ENCODE results near the gene RPP25. TPM values are rescaled to one million over a fixed set of nuclear protein-coding genes. Genes with fewer than 3 reads are reported as not detected.

The RPP25 gene
- total and polyA plus RNA-seq, 2 of the 13 experiments (the other 11 are each of a cell fraction or from before 2014, with no cell fraction given) = 0.05 to 0.11 TPM

DNA sequence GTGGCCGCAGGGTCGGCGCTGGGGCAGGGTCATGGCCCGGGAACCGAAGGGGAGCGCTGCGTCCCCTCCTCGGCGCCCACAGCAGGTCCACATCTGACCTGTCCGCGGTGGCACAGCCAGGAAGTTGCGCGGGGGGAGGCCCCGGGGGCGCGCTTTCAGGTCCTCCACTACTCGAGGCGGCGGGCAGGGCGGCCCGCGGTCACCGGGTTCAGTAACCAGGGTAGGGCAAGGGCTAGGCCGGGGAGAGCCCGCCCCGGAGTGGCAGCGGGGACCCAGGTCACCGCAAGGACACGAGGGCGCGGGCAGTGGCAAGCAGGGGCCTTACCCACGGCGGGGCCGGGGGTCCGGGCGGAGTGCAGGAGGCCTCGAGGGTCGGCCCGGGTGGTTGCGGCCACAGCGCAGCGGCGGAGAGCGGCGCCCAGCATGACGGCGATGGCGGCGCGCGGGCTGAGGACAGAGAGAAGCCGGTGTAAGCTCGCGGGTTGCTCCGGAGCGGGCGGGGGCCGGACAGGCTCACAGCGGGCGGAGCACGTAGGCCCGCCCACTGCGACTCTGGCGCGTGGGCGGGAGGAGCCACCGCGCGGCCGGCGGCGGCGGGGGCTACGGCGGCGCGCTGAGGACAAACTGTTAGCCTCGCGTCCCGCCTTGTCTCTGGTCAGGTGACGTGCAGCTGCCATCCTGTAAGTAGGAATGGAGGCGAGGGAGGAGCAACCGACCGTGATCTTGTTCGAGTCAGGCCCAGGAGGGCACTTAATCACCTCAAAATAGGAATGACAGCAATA, 18.8 kb downstream of the RPP25 start, which contains the start of gene COX5A (continued):
- TF ChIP-seq, protein P1, sequence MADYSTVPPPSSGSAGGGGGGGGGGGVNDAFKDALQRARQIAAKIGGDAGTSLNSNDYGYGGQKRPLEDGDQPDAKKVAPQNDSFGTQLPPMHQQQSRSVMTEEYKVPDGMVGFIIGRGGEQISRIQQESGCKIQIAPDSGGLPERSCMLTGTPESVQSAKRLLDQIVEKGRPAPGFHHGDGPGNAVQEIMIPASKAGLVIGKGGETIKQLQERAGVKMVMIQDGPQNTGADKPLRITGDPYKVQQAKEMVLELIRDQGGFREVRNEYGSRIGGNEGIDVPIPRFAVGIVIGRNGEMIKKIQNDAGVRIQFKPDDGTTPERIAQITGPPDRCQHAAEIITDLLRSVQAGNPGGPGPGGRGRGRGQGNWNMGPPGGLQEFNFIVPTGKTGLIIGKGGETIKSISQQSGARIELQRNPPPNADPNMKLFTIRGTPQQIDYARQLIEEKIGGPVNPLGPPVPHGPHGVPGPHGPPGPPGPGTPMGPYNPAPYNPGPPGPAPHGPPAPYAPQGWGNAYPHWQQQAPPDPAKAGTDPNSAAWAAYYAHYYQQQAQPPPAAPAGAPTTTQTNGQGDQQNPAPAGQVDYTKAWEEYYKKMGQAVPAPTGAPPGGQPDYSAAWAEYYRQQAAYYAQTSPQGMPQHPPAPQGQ (CRISPR knock-in tag; IDR thresholded peaks at IDR 0.05; ENCODE audit: borderline replicate concordance) = no peak
- TF ChIP-seq U2AF1 (optimal IDR thresholded peaks at IDR 0.05; ENCODE audit: low read depth, low read length) = no peak
- TF ChIP-seq ZNF253 (CRISPR knock-in tag; IDR thresholded peaks at IDR 0.05; ENCODE audit: borderline replicate concordance) = no peak
- TF ChIP-seq, protein P2, sequence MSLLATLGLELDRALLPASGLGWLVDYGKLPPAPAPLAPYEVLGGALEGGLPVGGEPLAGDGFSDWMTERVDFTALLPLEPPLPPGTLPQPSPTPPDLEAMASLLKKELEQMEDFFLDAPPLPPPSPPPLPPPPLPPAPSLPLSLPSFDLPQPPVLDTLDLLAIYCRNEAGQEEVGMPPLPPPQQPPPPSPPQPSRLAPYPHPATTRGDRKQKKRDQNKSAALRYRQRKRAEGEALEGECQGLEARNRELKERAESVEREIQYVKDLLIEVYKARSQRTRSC (CRISPR knock-in tag; IDR thresholded peaks at IDR 0.05; ENCODE audit: low read depth) = 0 out of 2 replicates have a peak, but pooled peaks have one; percentile 33
- no peak for TF ChIP-seq SIN3B (IDR thresholded peaks at IDR 0.05; ENCODE audit: low read length)
- TF ChIP-seq, protein P3, sequence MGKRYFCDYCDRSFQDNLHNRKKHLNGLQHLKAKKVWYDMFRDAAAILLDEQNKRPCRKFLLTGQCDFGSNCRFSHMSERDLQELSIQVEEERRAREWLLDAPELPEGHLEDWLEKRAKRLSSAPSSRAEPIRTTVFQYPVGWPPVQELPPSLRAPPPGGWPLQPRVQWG (CRISPR knock-in tag; IDR thresholded peaks at IDR 0.05; ENCODE audit: borderline replicate concordance, low read depth) = no peak
- TF ChIP-seq KLF16 (CRISPR knock-in tag; IDR thresholded peaks at IDR 0.05) = peak in 1 of 2 experiments; percentile 41; a peak in 2 of 4 replicates
- TF ChIP-seq, protein P4, sequence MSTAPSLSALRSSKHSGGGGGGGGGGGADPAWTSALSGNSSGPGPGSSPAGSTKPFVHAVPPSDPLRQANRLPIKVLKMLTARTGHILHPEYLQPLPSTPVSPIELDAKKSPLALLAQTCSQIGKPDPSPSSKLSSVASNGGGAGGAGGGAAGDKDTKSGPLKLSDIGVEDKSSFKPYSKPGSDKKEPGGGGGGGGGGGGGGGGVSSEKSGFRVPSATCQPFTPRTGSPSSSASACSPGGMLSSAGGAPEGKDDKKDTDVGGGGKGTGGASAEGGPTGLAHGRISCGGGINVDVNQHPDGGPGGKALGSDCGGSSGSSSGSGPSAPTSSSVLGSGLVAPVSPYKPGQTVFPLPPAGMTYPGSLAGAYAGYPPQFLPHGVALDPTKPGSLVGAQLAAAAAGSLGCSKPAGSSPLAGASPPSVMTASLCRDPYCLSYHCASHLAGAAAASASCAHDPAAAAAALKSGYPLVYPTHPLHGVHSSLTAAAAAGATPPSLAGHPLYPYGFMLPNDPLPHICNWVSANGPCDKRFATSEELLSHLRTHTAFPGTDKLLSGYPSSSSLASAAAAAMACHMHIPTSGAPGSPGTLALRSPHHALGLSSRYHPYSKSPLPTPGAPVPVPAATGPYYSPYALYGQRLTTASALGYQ (CRISPR knock-in tag; IDR thresholded peaks at IDR 0.05) = peak; percentile 56; the same call in 1 of the 2 replicates
- TF ChIP-seq SIX4 (CRISPR knock-in tag; IDR thresholded peaks at IDR 0.05) = no peak
- TF ChIP-seq, protein P5, sequence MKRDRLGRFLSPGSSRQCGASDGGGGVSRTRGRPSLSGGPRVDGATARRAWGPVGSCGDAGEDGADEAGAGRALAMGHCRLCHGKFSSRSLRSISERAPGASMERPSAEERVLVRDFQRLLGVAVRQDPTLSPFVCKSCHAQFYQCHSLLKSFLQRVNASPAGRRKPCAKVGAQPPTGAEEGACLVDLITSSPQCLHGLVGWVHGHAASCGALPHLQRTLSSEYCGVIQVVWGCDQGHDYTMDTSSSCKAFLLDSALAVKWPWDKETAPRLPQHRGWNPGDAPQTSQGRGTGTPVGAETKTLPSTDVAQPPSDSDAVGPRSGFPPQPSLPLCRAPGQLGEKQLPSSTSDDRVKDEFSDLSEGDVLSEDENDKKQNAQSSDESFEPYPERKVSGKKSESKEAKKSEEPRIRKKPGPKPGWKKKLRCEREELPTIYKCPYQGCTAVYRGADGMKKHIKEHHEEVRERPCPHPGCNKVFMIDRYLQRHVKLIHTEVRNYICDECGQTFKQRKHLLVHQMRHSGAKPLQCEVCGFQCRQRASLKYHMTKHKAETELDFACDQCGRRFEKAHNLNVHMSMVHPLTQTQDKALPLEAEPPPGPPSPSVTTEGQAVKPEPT (CRISPR knock-in tag; IDR thresholded peaks at IDR 0.05; ENCODE audit: low read depth) = peak; percentile 30; the same call in 1 of the 2 replicates
- peak; percentile 96 for TF ChIP-seq ATF7-NPFF (CRISPR knock-in tag; IDR thresholded peaks at IDR 0.05; ENCODE audit: low read depth)
- TF ChIP-seq MED13 (CRISPR knock-in tag; IDR thresholded peaks at IDR 0.05) = no peak
- TF ChIP-seq, protein P6, sequence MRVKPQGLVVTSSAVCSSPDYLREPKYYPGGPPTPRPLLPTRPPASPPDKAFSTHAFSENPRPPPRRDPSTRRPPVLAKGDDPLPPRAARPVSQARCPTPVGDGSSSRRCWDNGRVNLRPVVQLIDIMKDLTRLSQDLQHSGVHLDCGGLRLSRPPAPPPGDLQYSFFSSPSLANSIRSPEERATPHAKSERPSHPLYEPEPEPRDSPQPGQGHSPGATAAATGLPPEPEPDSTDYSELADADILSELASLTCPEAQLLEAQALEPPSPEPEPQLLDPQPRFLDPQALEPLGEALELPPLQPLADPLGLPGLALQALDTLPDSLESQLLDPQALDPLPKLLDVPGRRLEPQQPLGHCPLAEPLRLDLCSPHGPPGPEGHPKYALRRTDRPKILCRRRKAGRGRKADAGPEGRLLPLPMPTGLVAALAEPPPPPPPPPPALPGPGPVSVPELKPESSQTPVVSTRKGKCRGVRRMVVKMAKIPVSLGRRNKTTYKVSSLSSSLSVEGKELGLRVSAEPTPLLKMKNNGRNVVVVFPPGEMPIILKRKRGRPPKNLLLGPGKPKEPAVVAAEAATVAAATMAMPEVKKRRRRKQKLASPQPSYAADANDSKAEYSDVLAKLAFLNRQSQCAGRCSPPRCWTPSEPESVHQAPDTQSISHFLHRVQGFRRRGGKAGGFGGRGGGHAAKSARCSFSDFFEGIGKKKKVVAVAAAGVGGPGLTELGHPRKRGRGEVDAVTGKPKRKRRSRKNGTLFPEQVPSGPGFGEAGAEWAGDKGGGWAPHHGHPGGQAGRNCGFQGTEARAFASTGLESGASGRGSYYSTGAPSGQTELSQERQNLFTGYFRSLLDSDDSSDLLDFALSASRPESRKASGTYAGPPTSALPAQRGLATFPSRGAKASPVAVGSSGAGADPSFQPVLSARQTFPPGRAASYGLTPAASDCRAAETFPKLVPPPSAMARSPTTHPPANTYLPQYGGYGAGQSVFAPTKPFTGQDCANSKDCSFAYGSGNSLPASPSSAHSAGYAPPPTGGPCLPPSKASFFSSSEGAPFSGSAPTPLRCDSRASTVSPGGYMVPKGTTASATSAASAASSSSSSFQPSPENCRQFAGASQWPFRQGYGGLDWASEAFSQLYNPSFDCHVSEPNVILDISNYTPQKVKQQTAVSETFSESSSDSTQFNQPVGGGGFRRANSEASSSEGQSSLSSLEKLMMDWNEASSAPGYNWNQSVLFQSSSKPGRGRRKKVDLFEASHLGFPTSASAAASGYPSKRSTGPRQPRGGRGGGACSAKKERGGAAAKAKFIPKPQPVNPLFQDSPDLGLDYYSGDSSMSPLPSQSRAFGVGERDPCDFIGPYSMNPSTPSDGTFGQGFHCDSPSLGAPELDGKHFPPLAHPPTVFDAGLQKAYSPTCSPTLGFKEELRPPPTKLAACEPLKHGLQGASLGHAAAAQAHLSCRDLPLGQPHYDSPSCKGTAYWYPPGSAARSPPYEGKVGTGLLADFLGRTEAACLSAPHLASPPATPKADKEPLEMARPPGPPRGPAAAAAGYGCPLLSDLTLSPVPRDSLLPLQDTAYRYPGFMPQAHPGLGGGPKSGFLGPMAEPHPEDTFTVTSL (CRISPR knock-in tag; IDR thresholded peaks at IDR 0.05; ENCODE audit: borderline replicate concordance) = no peak
- TF ChIP-seq KAT8 (CRISPR knock-in tag; IDR thresholded peaks at IDR 0.05) = 0 out of 2 replicates have a peak, but pooled peaks have one; percentile 67
- TF ChIP-seq ZNF224 (CRISPR knock-in tag; IDR thresholded peaks at IDR 0.05) = peak; percentile 66; the same call in 1 of the 2 replicates

All from HepG2 (cell line).